ENCODE results near the gene DKKL1.

GRCh38 chr19:49342291-49342721 lies 21.4 kb upstream of the DKKL1 start:
- no peak for TF ChIP-seq CTCF (IDR thresholded peaks at IDR 0.05)
- TF ChIP-seq POLR2A (IDR thresholded peaks at IDR 0.05) = no peak
- no peak for TF ChIP-seq EP300 (IDR thresholded peaks at IDR 0.05)
